ENCODE measurements around the gene CPED1.

CPED1 gene

GRCh38 chr7:121109145-121109544 is 120.6 kb downstream of the CPED1 start:
- Histone ChIP-seq H3K27me3 (replicated peaks; ENCODE audit: insufficient read depth, low read length) (no peaks in the 10 kb centered on the region), H3K4me3 (ENCODE audit: low read length) (no peak overlapping the region), H4K20me1 (ENCODE audit: insufficient read depth, low read length) (no peaks in the 10 kb centered on the region), H3F3A (ENCODE audit: insufficient read depth, low read length) (no peaks in the 10 kb centered on the region), H2AFZ (ENCODE audit: low read length) (no peak overlapping the region), H3K9me3 (replicated peaks; ENCODE audit: insufficient read depth, low read length) (no peaks in the 10 kb centered on the region), H3K4me1 (ENCODE audit: low read length) (no peaks in the 10 kb centered on the region), H3K9ac (ENCODE audit: low read length) (no peak overlapping the region), H3K9me2 (replicated peaks; ENCODE audit: insufficient read depth, low read length) (no peaks in the 10 kb centered on the region), H3K36me3 (replicated peaks; ENCODE audit: insufficient read depth, low read length) (no peaks in the 10 kb centered on the region), H3K4me2 (ENCODE audit: low read depth, low read length) (no peak overlapping the region), H3K27ac (ENCODE audit: low read length) (no peak overlapping the region), H3K79me2 (ENCODE audit: low read length) (no peaks in the 10 kb centered on the region)
- TF ChIP-seq EZH2 (optimal IDR thresholded peaks at IDR 0.05; ENCODE audit: low read depth, low read length) (no peak), CTCF (IDR thresholded peaks at IDR 0.05; ENCODE audit: low read length) (no peak), EZH2phosphoT487 (IDR thresholded peaks at IDR 0.05; ENCODE audit: low read length) (no peak)
- DNase-seq, result no peak

GRCh38 chr7:121113288-121113687 is 124.8 kb downstream of the CPED1 start:
- Histone ChIP-seq H3K4me3 (ENCODE audit: low read length) (no peak overlapping the region), H2AFZ (ENCODE audit: low read length) (no peak overlapping the region), H3K27me3 (replicated peaks; ENCODE audit: insufficient read depth, low read length) (no peaks in the 10 kb centered on the region), H3F3A (ENCODE audit: insufficient read depth, low read length) (no peaks in the 10 kb centered on the region), H3K4me2 (ENCODE audit: low read depth, low read length) (no peak overlapping the region), H4K20me1 (ENCODE audit: insufficient read depth, low read length) (no peaks in the 10 kb centered on the region), H3K9me3 (replicated peaks; ENCODE audit: insufficient read depth, low read length) (no peaks in the 10 kb centered on the region), H3K9me2 (replicated peaks; ENCODE audit: insufficient read depth, low read length) (no peaks in the 10 kb centered on the region), H3K79me2 (ENCODE audit: low read length) (no peaks in the 10 kb centered on the region), H3K27ac (ENCODE audit: low read length) (no peak overlapping the region), H3K9ac (ENCODE audit: low read length) (no peak overlapping the region), H3K4me1 (ENCODE audit: low read length) (no peaks in the 10 kb centered on the region), H3K36me3 (replicated peaks; ENCODE audit: insufficient read depth, low read length) (no peaks in the 10 kb centered on the region)
- TF ChIP-seq EZH2 (optimal IDR thresholded peaks at IDR 0.05; ENCODE audit: low read depth, low read length) (no peak), EZH2phosphoT487 (IDR thresholded peaks at IDR 0.05; ENCODE audit: low read length) (no peak), CTCF (IDR thresholded peaks at IDR 0.05; ENCODE audit: low read length) (no peak)
- no peak for DNase-seq

- Histone ChIP-seq H3K4me2 (ENCODE audit: low read depth, low read length) (no peak overlapping the region), H3K4me1 (ENCODE audit: low read length) (no peaks in the 10 kb centered on the region), H3K4me3 (ENCODE audit: low read length) (no peak overlapping the region), H3K79me2 (ENCODE audit: low read length) (no peaks in the 10 kb centered on the region), H4K20me1 (ENCODE audit: insufficient read depth, low read length) (no peaks in the 10 kb centered on the region), H3K9ac (ENCODE audit: low read length) (no peak overlapping the region), H2AFZ (ENCODE audit: low read length) (no peak overlapping the region), H3K9me3 (replicated peaks; ENCODE audit: insufficient read depth, low read length) (no peaks in the 10 kb centered on the region), H3K36me3 (replicated peaks; ENCODE audit: insufficient read depth, low read length) (no peaks in the 10 kb centered on the region), H3K27me3 (replicated peaks; ENCODE audit: insufficient read depth, low read length) (no peaks in the 10 kb centered on the region), H3K27ac (ENCODE audit: low read length) (no peak overlapping the region), H3K9me2 (replicated peaks; ENCODE audit: insufficient read depth, low read length) (no peaks in the 10 kb centered on the region), H3F3A (ENCODE audit: insufficient read depth, low read length) (no peaks in the 10 kb centered on the region)
- no peak for DNase-seq
- no peak for TF ChIP-seq EZH2phosphoT487 (IDR thresholded peaks at IDR 0.05; ENCODE audit: low read length)
- TF ChIP-seq EZH2 (optimal IDR thresholded peaks at IDR 0.05; ENCODE audit: low read depth, low read length), result no peak
- TF ChIP-seq CTCF (IDR thresholded peaks at IDR 0.05; ENCODE audit: low read length), result no peak
Measured at GRCh38 chr7:121116396-121116795, 127.9 kb downstream of the CPED1 start.
